Measurements from ENCODE around the gene ADAM10.

The ADAM10 gene

GRCh38 chr15:58749532-58750337, at the start of gene ADAM10:
Gene ADAM10 (minus strand): TSS chr15:58749707. CDS start chr15:58749534, 173 bp downstream.
- DNase-seq (ENCODE audit: low read depth, low spot score): peak; percentile 99

- no peak for DNase-seq (ENCODE audit: low read depth, low spot score)
Observed at GRCh38 chr15:58797505-58797904, 48.0 kb upstream of the ADAM10 start.

- DNase-seq (ENCODE audit: low read depth, low spot score): no peak
Observed at GRCh38 chr15:58795825-58796224, 46.3 kb upstream of the ADAM10 start.

- DNase-seq (ENCODE audit: low read depth, low spot score): peak; percentile 30
Observed at GRCh38 chr15:58793862-58794261, 44.4 kb upstream of the ADAM10 start.

GRCh38 chr15:58788056-58788710, 38.7 kb upstream of the ADAM10 start:
- no peak for DNase-seq (ENCODE audit: low read depth, low spot score)

GRCh38 chr15:58785355-58785754, 35.8 kb upstream of the ADAM10 start:
- no peak for DNase-seq (ENCODE audit: low read depth, low spot score)

GRCh38 chr15:58779554-58779953, 30.0 kb upstream of the ADAM10 start:
- DNase-seq (ENCODE audit: low read depth, low spot score): no peak

GRCh38 chr15:58777107-58777506, 27.6 kb upstream of the ADAM10 start:
- DNase-seq (ENCODE audit: low read depth, low spot score): no peak

GRCh38 chr15:58775402-58775801, 25.9 kb upstream of the ADAM10 start:
- DNase-seq (ENCODE audit: low read depth, low spot score): no peak

GRCh38 chr15:58773024-58773423, 23.5 kb upstream of the ADAM10 start:
- DNase-seq (ENCODE audit: low read depth, low spot score): no peak

GRCh38 chr15:58771621-58772250, 22.2 kb upstream of the ADAM10 start:
- DNase-seq (ENCODE audit: low read depth, low spot score): peak; percentile 89

GRCh38 chr15:58770857-58771620, 21.5 kb upstream of the ADAM10 start, which contains the start of gene MINDY2:
Gene MINDY2 (plus strand): TSS chr15:58771302. CDS start chr15:58771396, 94 bp downstream.
- DNase-seq (ENCODE audit: low read depth, low spot score): peak; percentile 100

- no peak for DNase-seq (ENCODE audit: low read depth, low spot score)
Observed at GRCh38 chr15:58770519-58770856, 21.0 kb upstream of the ADAM10 start.

- peak; percentile 58 for DNase-seq (ENCODE audit: low read depth, low spot score)
Observed at GRCh38 chr15:58768601-58769004, 19.1 kb upstream of the ADAM10 start.

- no peak for DNase-seq (ENCODE audit: low read depth, low spot score)
Observed at GRCh38 chr15:58766290-58766689, 16.8 kb upstream of the ADAM10 start.

GRCh38 chr15:58764468-58764867, 15.0 kb upstream of the ADAM10 start:
- no peak for DNase-seq (ENCODE audit: low read depth, low spot score)

GRCh38 chr15:58762731-58763130, 13.2 kb upstream of the ADAM10 start:
- no peak for DNase-seq (ENCODE audit: low read depth, low spot score)

GRCh38 chr15:58762285-58762684, 12.8 kb upstream of the ADAM10 start:
- DNase-seq (ENCODE audit: low read depth, low spot score): no peak

GRCh38 chr15:58761010-58761388, 11.5 kb upstream of the ADAM10 start:
- DNase-seq (ENCODE audit: low read depth, low spot score): no peak

- no peak for DNase-seq (ENCODE audit: low read depth, low spot score)
Observed at GRCh38 chr15:58760385-58761009, 11.0 kb upstream of the ADAM10 start.

- DNase-seq (ENCODE audit: low read depth, low spot score): no peak
Observed at GRCh38 chr15:58758141-58758540, 8.6 kb upstream of the ADAM10 start.
